HTR-8/SVneo (cell line): Measurements from ENCODE around the gene MGA.

ENCODE experiments used
- DNase-seq: peaks from one replicate; pipeline ENCODE4 v3.0.0; 2011; ENCODE audit warnings: low spot score, mixed read lengths; ENCODE audit not compliant: insufficient read length
- FAIRE-seq: peaks from 2 replicates; lab custom pipeline; 2011; peaks lifted over from hg19 to GRCh38; lab: Jason Lieb, UNC

Gene MGA

GRCh38 chr15:41778521-41778920 lies 118.3 kb downstream of the MGA start:
- FAIRE-seq: no peak
- no peak for DNase-seq

- no peak for FAIRE-seq
- no peak for DNase-seq
These were observed 119.5 kb downstream of the MGA start for GRCh38 chr15:41779662-41780157.

- FAIRE-seq (no peak), DNase-seq (no peak)
These were observed 120.1 kb downstream of the MGA start for GRCh38 chr15:41780266-41780665.

GRCh38 chr15:41780727-41781126 lies 120.5 kb downstream of the MGA start:
- DNase-seq: no peak
- no peak for FAIRE-seq

- FAIRE-seq (no peak), DNase-seq (no peak)
These were observed 122.4 kb downstream of the MGA start for GRCh38 chr15:41782371-41783282.

- FAIRE-seq (no peak), DNase-seq (no peak)
These were observed 123.1 kb downstream of the MGA start for GRCh38 chr15:41783296-41783695.

- FAIRE-seq (no peak), DNase-seq (no peak)
These were observed 128.1 kb downstream of the MGA start for GRCh38 chr15:41788262-41788661.

- FAIRE-seq (no peak), DNase-seq (no peak)
These were observed 129.0 kb downstream of the MGA start for GRCh38 chr15:41789236-41789635.

- no peak for DNase-seq
- no peak for FAIRE-seq
These were observed 129.5 kb downstream of the MGA start for GRCh38 chr15:41789662-41790061.

- DNase-seq (no peak), FAIRE-seq (no peak)
These were observed 130.0 kb downstream of the MGA start for GRCh38 chr15:41790169-41790568.

- DNase-seq (peak; percentile 65), FAIRE-seq (no peak)
These were observed 130.7 kb downstream of the MGA start for GRCh38 chr15:41790756-41791546.

GRCh38 chr15:41791547-41791937 lies 131.3 kb downstream of the MGA start:
- no peak for FAIRE-seq

GRCh38 chr15:41792000-41792637 lies 131.9 kb downstream of the MGA start:
- DNase-seq (no peak), FAIRE-seq (no peak)

More at GRCh38 chr15:41791547-41791937, 131.3 kb downstream of the MGA start:
- DNase-seq: no peak

- FAIRE-seq: no peak
- no peak for DNase-seq
These were observed 133.9 kb downstream of the MGA start for GRCh38 chr15:41794081-41794480.

- FAIRE-seq (no peak), DNase-seq (no peak)
These were observed 136.0 kb downstream of the MGA start for GRCh38 chr15:41795996-41796856.

- FAIRE-seq (no peak), DNase-seq (no peak)
These were observed 137.2 kb downstream of the MGA start for GRCh38 chr15:41797201-41797944.

- no peak for DNase-seq
- FAIRE-seq: no peak
These were observed 138.6 kb downstream of the MGA start for GRCh38 chr15:41798607-41799487.

- no peak for DNase-seq
These were observed 139.2 kb downstream of the MGA start for GRCh38 chr15:41799488-41799805.

More at GRCh38 chr15:41799488-41799805, 139.2 kb downstream of the MGA start:
- FAIRE-seq: no peak
